Amniotic stem cell (primary cell): ENCODE results near the gene CLCNKB.
A peak's percentile ranks its signal among the peaks of the same experiment; 100 is the strongest.
"Not testable (repeated sequence)": the region's sequence is repeated elsewhere in the genome, so short reads cannot be mapped to it uniquely, and the experiment has no call there.

Experiments
- DNase-seq: peaks from one replicate; lab custom pipeline; 2025; lab: John Stamatoyannopoulos, UW

CLCNKB gene

GRCh38 chr1:16033103-16033632 lies 10.4 kb upstream of the CLCNKB start:
- DNase-seq = not testable (repeated sequence)

- not testable (repeated sequence) for DNase-seq
Observed at GRCh38 chr1:16036461-16036860, 7.1 kb upstream of the CLCNKB start.

- DNase-seq = no peak
Observed at GRCh38 chr1:16038620-16038912, 5.0 kb upstream of the CLCNKB start.

- DNase-seq = not testable (repeated sequence)
Observed at GRCh38 chr1:16039871-16040270, 3.7 kb upstream of the CLCNKB start.

GRCh38 chr1:16041200-16041599 lies 2.4 kb upstream of the CLCNKB start:
- no peak for DNase-seq

- no peak for DNase-seq
Observed at GRCh38 chr1:16042096-16042495, 1.5 kb upstream of the CLCNKB start.

GRCh38 chr1:16042654-16043053 lies 928 bp upstream of the CLCNKB start:
- DNase-seq = not testable (repeated sequence)

GRCh38 chr1:16043950-16044349 lies 368 bp downstream of the CLCNKB start:
- DNase-seq = no peak

- DNase-seq = no peak
Observed at GRCh38 chr1:16046842-16047241, 3.3 kb downstream of the CLCNKB start.

- DNase-seq = no peak
Observed at GRCh38 chr1:16047791-16048475, 4.4 kb downstream of the CLCNKB start.

- no peak for DNase-seq
Observed at GRCh38 chr1:16048573-16049189, 5.1 kb downstream of the CLCNKB start.

- DNase-seq = no peak
Observed at GRCh38 chr1:16050328-16050727, 6.7 kb downstream of the CLCNKB start.

- DNase-seq = no peak
Observed at GRCh38 chr1:16051039-16051438, 7.5 kb downstream of the CLCNKB start.

- not testable (repeated sequence) for DNase-seq
Observed at GRCh38 chr1:16051949-16052348, 8.4 kb downstream of the CLCNKB start.

GRCh38 chr1:16053781-16054502 lies 10.4 kb downstream of the CLCNKB start:
- no peak for DNase-seq

GRCh38 chr1:16054598-16055540 lies 11.3 kb downstream of the CLCNKB start:
- no peak for DNase-seq

GRCh38 chr1:16055613-16056520 lies 12.3 kb downstream of the CLCNKB start:
- DNase-seq = peak; percentile 61

- DNase-seq = not testable (repeated sequence)
Observed at GRCh38 chr1:16056521-16056912, 12.9 kb downstream of the CLCNKB start.

- DNase-seq = not testable (repeated sequence)
Observed at GRCh38 chr1:16057314-16057915, 13.8 kb downstream of the CLCNKB start.

- DNase-seq = not testable (repeated sequence)
Observed at GRCh38 chr1:16058394-16059120, 15.0 kb downstream of the CLCNKB start.
